D721Med (cell line): ENCODE results near the gene MRI1.
"Not testable (repeated sequence)": the region's sequence is repeated elsewhere in the genome, so short reads cannot be mapped to it uniquely, and the experiment has no call there.

Source experiments
- DNase-seq: peaks from one replicate; pipeline ENCODE4 v3.0.0; 2011; ENCODE audit warnings: low spot score; ENCODE audit not compliant: insufficient read length
- FAIRE-seq: peaks from 2 replicates; lab custom pipeline; 2011; peaks lifted over from hg19 to GRCh38; lab: Jason Lieb, UNC
- CTCF ChIP-seq: IDR thresholded peaks from 2 replicates; pipeline ENCODE4 v1.5.1; 2012; ENCODE audit warnings: mild to moderate bottlenecking, control low read depth; ENCODE audit not compliant: insufficient read depth; ENCODE audit errors: missing control alignments

The MRI1 gene

GRCh38 chr19:13768510-13768909 lies 4.2 kb downstream of the MRI1 start:
- no peak for DNase-seq
- FAIRE-seq, result no peak
- no peak for TF ChIP-seq CTCF

- TF ChIP-seq CTCF, result no peak
- DNase-seq, result no peak
- FAIRE-seq, result no peak
Measured at GRCh38 chr19:13770013-13770635, 5.8 kb downstream of the MRI1 start.

- DNase-seq (peak; percentile 97), FAIRE-seq (no peak)
- no peak for TF ChIP-seq CTCF
Measured at GRCh38 chr19:13774217-13775191, 10.2 kb downstream of the MRI1 start, which contains the start of gene C19orf53. C19orf53 (plus strand) TSS chr19:13774456; CDS start chr19:13774478, 22 bp downstream.

- FAIRE-seq (no peak), DNase-seq (no peak)
- TF ChIP-seq CTCF, result no peak
Measured at GRCh38 chr19:13778398-13778797, 14.1 kb downstream of the MRI1 start.

GRCh38 chr19:13778847-13779246 lies 14.5 kb downstream of the MRI1 start:
- FAIRE-seq, result no peak

GRCh38 chr19:13779794-13780193 lies 15.5 kb downstream of the MRI1 start:
- not testable (repeated sequence) for DNase-seq, FAIRE-seq

More at GRCh38 chr19:13778847-13779246, 14.5 kb downstream of the MRI1 start:
- no peak for DNase-seq
- no peak for TF ChIP-seq CTCF

GRCh38 chr19:13781547-13781946 lies 17.2 kb downstream of the MRI1 start:
- FAIRE-seq (no peak), DNase-seq (no peak)
- no peak for TF ChIP-seq CTCF
